ENCODE data around the gene ZNF438.

DNA sequence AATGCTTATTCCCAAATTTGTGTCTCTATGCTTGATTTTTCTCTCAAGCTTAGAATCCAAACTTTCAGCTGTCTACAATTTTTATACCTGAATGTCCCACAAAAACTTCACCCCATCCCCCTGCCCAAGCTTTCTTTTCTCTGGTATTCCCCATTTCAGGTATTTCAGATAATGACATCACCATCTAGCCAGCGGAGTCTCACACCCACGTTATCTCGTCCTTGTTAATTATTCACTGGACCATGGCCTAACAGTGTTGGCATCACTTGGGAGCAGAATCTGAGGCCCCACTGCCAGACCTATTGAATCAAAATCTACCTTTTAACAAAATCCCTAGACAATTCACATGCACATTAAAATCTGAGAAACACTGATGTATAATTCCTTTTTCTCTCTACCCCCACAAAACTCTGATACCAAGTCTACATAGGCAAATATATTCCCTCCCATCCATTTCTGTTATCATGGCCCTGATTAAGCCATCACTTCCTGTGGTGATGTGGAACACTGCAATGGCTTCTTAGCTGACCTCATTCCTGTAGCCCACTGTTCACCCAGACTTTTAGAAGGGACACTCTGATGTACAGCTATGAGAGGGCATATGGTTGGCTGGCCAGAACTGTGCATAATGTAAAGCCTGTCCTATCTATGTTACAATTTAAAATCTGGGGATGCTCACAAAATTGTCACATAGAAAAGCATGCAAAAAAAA is 31.4 kb downstream of the ZNF438 start:
- TF ChIP-seq, protein P1, sequence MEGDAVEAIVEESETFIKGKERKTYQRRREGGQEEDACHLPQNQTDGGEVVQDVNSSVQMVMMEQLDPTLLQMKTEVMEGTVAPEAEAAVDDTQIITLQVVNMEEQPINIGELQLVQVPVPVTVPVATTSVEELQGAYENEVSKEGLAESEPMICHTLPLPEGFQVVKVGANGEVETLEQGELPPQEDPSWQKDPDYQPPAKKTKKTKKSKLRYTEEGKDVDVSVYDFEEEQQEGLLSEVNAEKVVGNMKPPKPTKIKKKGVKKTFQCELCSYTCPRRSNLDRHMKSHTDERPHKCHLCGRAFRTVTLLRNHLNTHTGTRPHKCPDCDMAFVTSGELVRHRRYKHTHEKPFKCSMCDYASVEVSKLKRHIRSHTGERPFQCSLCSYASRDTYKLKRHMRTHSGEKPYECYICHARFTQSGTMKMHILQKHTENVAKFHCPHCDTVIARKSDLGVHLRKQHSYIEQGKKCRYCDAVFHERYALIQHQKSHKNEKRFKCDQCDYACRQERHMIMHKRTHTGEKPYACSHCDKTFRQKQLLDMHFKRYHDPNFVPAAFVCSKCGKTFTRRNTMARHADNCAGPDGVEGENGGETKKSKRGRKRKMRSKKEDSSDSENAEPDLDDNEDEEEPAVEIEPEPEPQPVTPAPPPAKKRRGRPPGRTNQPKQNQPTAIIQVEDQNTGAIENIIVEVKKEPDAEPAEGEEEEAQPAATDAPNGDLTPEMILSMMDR (IDR thresholded peaks at IDR 0.05; ENCODE audit: borderline replicate concordance, extremely low read depth, low read length, poor library complexity, severe bottlenecking): no peak
- TF ChIP-seq EZH2 (IDR thresholded peaks at IDR 0.05; ENCODE audit: borderline replicate concordance, low read depth, low read length, severe bottlenecking): no peak
